Astrocyte (in vitro differentiated cells and primary cell): ENCODE results near the gene GRM7.

Source experiments
- CTCF ChIP-seq: IDR thresholded peaks from 2 replicates; pipeline ENCODE4 v1.5.1; 2011; ENCODE audit warnings: low read depth, mild to moderate bottlenecking, inconsistent platforms, low read length, moderate library complexity; ENCODE audit not compliant: insufficient read depth
- EZH2 ChIP-seq: IDR thresholded peaks from 2 replicates; pipeline ENCODE4 v1.6.1; 2012; ENCODE audit warnings: mild to moderate bottlenecking, low read length, inconsistent platforms; ENCODE audit not compliant: insufficient read depth

GRCh38 chr3:7401418-7401817, 540.5 kb downstream of the GRM7 start:
- TF ChIP-seq CTCF (no peak), EZH2 (no peak)
